ENCODE measurements around the gene MCM6. TPM values are rescaled to one million over a fixed set of nuclear protein-coding genes. Genes with fewer than 3 reads are reported as not detected.
A peak's percentile ranks its signal among the peaks of the same experiment; 100 is the strongest.

MCM6 gene
- 10.0 TPM for polyA plus RNA-seq (2012; ENCODE audit: insufficient read depth, insufficient read length, low read depth)

DNA sequence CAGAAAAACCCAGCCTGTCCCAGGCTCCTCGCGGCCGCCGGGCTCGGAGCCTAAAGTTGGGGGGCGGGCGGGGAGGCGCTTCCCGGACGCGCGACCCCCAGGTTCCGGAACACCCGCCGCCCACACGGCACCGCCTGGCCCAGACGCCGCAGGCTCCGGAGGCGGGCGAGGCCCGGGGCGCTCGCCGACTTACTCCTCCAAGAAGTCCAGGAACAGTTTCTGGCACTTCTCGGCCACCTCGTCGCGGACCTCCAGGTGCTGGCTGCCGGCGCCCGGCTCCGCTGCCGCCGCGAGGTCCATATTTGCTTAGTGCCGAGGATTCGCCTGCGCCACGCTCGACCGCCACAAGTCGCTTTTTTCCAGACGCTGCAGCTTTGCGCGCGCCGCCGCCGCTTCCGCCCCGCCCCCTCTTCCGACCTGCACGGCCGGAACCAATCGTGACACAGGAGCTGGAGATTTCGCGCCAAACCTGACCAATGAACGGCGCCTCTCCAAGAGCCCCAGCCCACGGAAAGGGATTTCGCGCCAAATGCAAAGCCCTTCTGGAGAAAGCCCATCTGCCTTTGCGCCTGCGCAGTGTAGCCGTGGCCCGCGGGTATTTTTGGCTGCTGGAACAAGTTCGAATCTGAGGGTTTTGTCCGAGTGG lies at the start of gene MCM6:
MCM6 (minus strand) TSS at position 378 of the 646 bp plus-strand sequence; CDS start at position 300, 78 bp downstream.
- H3K4me3 ChIP-seq (ENCODE audit: low read depth, low read length), result peak within 1 kb of the TSS; percentile 69
- no peaks in the 10 kb centered on the region for H3K27me3 ChIP-seq
- H3K4me1 ChIP-seq, result no peaks in the 10 kb centered on the region
- H3K36me3 ChIP-seq, result no peaks in the 10 kb centered on the region
- TF ChIP-seq, protein P1, sequence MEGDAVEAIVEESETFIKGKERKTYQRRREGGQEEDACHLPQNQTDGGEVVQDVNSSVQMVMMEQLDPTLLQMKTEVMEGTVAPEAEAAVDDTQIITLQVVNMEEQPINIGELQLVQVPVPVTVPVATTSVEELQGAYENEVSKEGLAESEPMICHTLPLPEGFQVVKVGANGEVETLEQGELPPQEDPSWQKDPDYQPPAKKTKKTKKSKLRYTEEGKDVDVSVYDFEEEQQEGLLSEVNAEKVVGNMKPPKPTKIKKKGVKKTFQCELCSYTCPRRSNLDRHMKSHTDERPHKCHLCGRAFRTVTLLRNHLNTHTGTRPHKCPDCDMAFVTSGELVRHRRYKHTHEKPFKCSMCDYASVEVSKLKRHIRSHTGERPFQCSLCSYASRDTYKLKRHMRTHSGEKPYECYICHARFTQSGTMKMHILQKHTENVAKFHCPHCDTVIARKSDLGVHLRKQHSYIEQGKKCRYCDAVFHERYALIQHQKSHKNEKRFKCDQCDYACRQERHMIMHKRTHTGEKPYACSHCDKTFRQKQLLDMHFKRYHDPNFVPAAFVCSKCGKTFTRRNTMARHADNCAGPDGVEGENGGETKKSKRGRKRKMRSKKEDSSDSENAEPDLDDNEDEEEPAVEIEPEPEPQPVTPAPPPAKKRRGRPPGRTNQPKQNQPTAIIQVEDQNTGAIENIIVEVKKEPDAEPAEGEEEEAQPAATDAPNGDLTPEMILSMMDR (IDR thresholded peaks at IDR 0.05; ENCODE audit: low read depth, low read length), result no peak
- no peaks in the 10 kb centered on the region for H3K9me3 ChIP-seq
- DNase-seq, result peak; percentile 95

DNA sequence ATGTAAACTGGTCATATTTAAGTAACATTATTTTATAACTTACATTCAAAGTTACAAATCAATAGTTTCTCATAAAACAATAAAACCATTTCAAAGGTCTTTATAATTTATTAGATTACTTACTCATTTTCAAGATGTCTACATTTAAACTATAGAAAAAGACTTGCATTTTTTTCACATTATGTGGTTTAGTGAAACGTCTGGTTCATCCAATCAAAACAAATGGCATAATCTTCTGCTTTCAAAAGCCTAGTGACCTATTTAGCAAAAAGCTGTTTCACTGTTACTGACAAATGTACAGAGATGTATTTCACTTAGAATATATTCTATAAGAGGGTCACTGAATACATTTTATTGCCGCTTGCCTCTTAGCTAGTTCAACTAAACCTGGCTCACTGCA lies 49.3 kb upstream of the MCM6 start:
- Histone ChIP-seq H3K9me3 (no peaks in the 10 kb centered on the region), H3K36me3 (no peaks in the 10 kb centered on the region), H3K27me3 (no peaks in the 10 kb centered on the region), H3K4me3 (ENCODE audit: low read depth, low read length) (no peak overlapping the region), H3K4me1 (no peaks in the 10 kb centered on the region)
- DNase-seq, result no peak
- TF ChIP-seq, protein P1 (IDR thresholded peaks at IDR 0.05; ENCODE audit: low read depth, low read length), result no peak

DNA sequence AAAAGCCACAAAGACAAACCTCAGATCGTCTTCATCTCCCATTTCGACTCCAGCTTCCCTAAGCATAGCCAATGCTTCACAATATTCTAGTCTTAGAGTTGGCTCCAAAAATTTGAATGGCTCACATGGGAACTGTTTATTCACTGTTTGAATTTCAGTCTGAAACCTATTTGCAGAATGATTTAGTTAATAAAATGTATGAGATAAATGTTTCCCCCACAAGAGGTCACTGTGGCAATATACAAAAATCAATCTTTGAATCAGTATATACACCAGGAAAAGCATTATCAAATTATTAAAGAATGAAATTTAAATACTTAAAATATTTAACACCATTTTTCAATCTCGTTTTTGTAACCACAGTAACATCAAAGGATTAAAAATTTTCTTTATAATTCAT lies 40.0 kb upstream of the MCM6 start:
- TF ChIP-seq, protein P1 (IDR thresholded peaks at IDR 0.05; ENCODE audit: low read depth, low read length), result peak; percentile 10; the same call in 1 of the 2 replicates
- H3K27me3 ChIP-seq, result no peaks in the 10 kb centered on the region
- H3K4me3 ChIP-seq (ENCODE audit: low read depth, low read length), result no peak overlapping the region
- no peaks in the 10 kb centered on the region for H3K36me3 ChIP-seq
- no peak for DNase-seq
- no peaks in the 10 kb centered on the region for H3K9me3 ChIP-seq
- H3K4me1 ChIP-seq, result no peaks in the 10 kb centered on the region

DNA sequence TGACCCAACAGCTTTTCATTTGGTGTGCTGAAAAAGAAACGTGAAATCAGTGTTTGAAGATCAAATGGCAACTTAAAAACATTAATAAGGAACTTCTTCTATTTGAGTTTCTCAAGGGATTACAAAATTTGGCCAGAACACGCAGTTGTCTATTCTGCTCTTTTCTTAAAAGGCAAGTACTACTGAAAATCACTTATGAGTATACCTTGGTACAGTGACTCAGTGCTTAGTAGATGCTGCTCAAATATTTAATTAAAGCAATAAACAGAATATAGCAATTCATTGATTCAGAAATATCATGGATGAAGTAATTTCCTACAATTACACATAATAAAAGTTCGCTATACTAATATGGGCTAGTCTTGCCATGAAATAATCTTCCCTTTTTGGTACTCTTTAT lies 38.2 kb upstream of the MCM6 start:
- Histone ChIP-seq H3K4me1 (no peaks in the 10 kb centered on the region), H3K9me3 (no peaks in the 10 kb centered on the region), H3K36me3 (no peaks in the 10 kb centered on the region), H3K4me3 (ENCODE audit: low read depth, low read length) (no peak overlapping the region), H3K27me3 (no peaks in the 10 kb centered on the region)
- TF ChIP-seq, protein P1 (IDR thresholded peaks at IDR 0.05; ENCODE audit: low read depth, low read length), result no peak
- no peak for DNase-seq

DNA sequence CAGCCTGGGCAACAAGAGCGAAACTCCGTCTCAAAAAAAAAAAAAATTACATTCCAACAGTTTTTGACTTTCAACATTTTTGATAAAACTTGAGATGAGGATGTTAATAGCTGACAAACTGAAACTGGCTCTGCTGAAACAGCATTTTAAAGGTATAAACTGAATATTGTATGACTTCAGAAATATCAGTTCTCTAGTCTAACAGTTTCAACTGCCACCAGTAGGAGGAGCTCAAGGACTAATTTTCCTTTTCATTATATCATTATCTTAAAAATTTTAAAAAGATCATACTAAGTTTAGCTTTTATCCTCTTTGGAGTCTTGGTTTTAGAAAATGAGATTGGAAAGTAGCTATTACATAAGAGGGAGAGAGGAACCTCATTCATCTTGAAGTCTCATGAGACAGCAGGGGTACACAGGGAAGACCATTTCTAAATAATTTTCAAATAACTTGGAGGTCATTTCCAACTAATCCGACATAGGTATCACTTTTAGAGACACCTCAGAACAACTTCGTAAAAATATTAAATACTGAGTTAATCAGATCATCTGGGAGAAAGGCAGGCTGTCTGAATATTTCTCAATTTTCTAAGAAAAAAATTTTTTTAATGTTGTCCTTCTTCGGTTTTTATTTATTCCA lies 37.6 kb upstream of the MCM6 start:
- Histone ChIP-seq H3K9me3 (no peaks in the 10 kb centered on the region), H3K4me3 (ENCODE audit: low read depth, low read length) (no peak overlapping the region), H3K27me3 (no peaks in the 10 kb centered on the region), H3K4me1 (no peaks in the 10 kb centered on the region), H3K36me3 (no peaks in the 10 kb centered on the region)
- TF ChIP-seq, protein P1 (IDR thresholded peaks at IDR 0.05; ENCODE audit: low read depth, low read length), result peak; percentile 60
- peak; percentile 12 for DNase-seq

DNA sequence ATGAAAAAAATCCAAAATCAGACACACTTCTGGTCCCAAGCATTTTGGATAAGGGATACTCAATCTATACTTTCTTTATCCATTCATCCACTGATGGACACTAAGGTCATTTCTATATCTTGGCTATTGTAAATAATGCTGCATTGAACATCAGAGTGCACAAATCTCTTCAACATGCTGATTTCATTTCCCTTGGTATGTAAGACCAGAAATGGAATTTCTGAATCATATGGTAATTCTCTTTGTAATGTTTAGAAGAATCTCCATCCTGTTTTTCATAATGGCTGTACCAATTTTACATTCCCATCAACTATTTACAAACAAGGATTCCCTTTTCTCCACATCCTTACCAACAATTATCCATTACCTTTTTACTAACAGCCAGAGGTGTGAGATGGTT lies 33.7 kb upstream of the MCM6 start:
- H3K4me3 ChIP-seq (ENCODE audit: low read depth, low read length), result no peak overlapping the region
- DNase-seq, result no peak
- TF ChIP-seq, protein P1 (IDR thresholded peaks at IDR 0.05; ENCODE audit: low read depth, low read length), result no peak
- H3K9me3 ChIP-seq, result no peaks in the 10 kb centered on the region
- no peaks in the 10 kb centered on the region for H3K4me1 ChIP-seq
- H3K36me3 ChIP-seq, result no peaks in the 10 kb centered on the region
- no peaks in the 10 kb centered on the region for H3K27me3 ChIP-seq

Measured in BE2C (cell line).